IMR-90 (cell line): Measurements from ENCODE around the gene CNTN4.

Experiments
- MXI1 ChIP-seq: IDR thresholded peaks from 2 replicates; pipeline ENCODE4 v1.6.1; 2012; ENCODE audit warnings: low read depth, mild to moderate bottlenecking, low read length, moderate library complexity, borderline replicate concordance
- POLR2A ChIP-seq: IDR thresholded peaks from 2 replicates; pipeline ENCODE4 v1.6.1; 2012; ENCODE audit warnings: mild to moderate bottlenecking, low read depth, low read length

GRCh38 chr3:2792432-2792831, 693.8 kb downstream of the CNTN4 start:
- TF ChIP-seq MXI1 (no peak), POLR2A (no peak)
